CD4-positive, alpha-beta T cell treated with Interleukin-17A for 1 hour (primary cell): ENCODE measurements around the gene MAPKAP1.

ENCODE experiments used
- DNase-seq: peaks from one replicate; pipeline ENCODE4 v3.0.0-alpha.2; 2020

Gene MAPKAP1

GRCh38 chr9:125442452-125442851 is 264.6 kb downstream of the MAPKAP1 start:
- no peak for DNase-seq

GRCh38 chr9:125440411-125440810 is 266.6 kb downstream of the MAPKAP1 start:
- DNase-seq, result no peak

- DNase-seq, result no peak
Measured at GRCh38 chr9:125439434-125440272, 267.4 kb downstream of the MAPKAP1 start.

GRCh38 chr9:125438506-125439433 is 268.2 kb downstream of the MAPKAP1 start:
- no peak for DNase-seq

- no peak for DNase-seq
Measured at GRCh38 chr9:125437771-125438221, 269.2 kb downstream of the MAPKAP1 start.

GRCh38 chr9:125436613-125437443 is 270.2 kb downstream of the MAPKAP1 start:
- DNase-seq, result no peak

GRCh38 chr9:125435776-125436612 is 271.0 kb downstream of the MAPKAP1 start:
- DNase-seq, result no peak

GRCh38 chr9:125434986-125435775 is 271.8 kb downstream of the MAPKAP1 start:
- DNase-seq, result no peak

GRCh38 chr9:125433461-125434011 is 273.5 kb downstream of the MAPKAP1 start:
- no peak for DNase-seq

- DNase-seq, result no peak
Measured at GRCh38 chr9:125432715-125433385, 274.2 kb downstream of the MAPKAP1 start.

GRCh38 chr9:125431741-125432271 is 275.2 kb downstream of the MAPKAP1 start:
- DNase-seq, result no peak

GRCh38 chr9:125431012-125431305 is 276.0 kb downstream of the MAPKAP1 start:
- DNase-seq, result no peak

GRCh38 chr9:125430161-125431011 is 276.6 kb downstream of the MAPKAP1 start:
- DNase-seq, result no peak

- no peak for DNase-seq
Measured at GRCh38 chr9:125429476-125430160, 277.4 kb downstream of the MAPKAP1 start.

GRCh38 chr9:125428902-125429467 is 278.0 kb downstream of the MAPKAP1 start:
- DNase-seq, result no peak

GRCh38 chr9:125428060-125428901 is 278.7 kb downstream of the MAPKAP1 start:
- no peak for DNase-seq

- no peak for DNase-seq
Measured at GRCh38 chr9:125427556-125427955, 279.5 kb downstream of the MAPKAP1 start.
